Measurements from ENCODE around the gene SIGLEC1.

SIGLEC1 gene

GRCh38 chr20:3680701-3681351 is 31.6 kb downstream of the SIGLEC1 start:
- TF ChIP-seq CTCF (IDR thresholded peaks at IDR 0.05; ENCODE audit: control extremely low read depth, extremely low read depth, low read depth, missing control alignments): no peak
- CTCF ChIA-PET: interaction anchor here (1.0 to 6.0 kb wide), 2 partner anchors 13 to 28 kb away, joined by 3 to 69 read pairs; no protein-coding TSS in a partner anchor
- no peak for DNase-seq (ENCODE audit: extremely low spot score)
- POLR2A ChIA-PET: no interaction called here

GRCh38 chr20:3679749-3680700 is 32.4 kb downstream of the SIGLEC1 start:
- POLR2A ChIA-PET: no interaction called here
- DNase-seq (ENCODE audit: extremely low spot score): no peak
- TF ChIP-seq CTCF (IDR thresholded peaks at IDR 0.05; ENCODE audit: control extremely low read depth, extremely low read depth, low read depth, missing control alignments): no peak
- CTCF ChIA-PET: interaction anchor here (6.0 kb wide), 1 partner anchor 29 kb away, joined by 69 read pairs; no protein-coding TSS in a partner anchor

- no peak for DNase-seq (ENCODE audit: extremely low spot score)
- ChIA-PET POLR2A (no interaction called here), CTCF (interaction anchor here (3.3 to 6.0 kb wide), 2 partner anchors 30 to 34 kb away, joined by 15 to 69 read pairs; partner anchors contain the start of gene SIGLEC1)
- no peak for TF ChIP-seq CTCF (IDR thresholded peaks at IDR 0.05; ENCODE audit: control extremely low read depth, extremely low read depth, low read depth, missing control alignments)
Observed at GRCh38 chr20:3678856-3679720, 33.3 kb downstream of the SIGLEC1 start.

- TF ChIP-seq CTCF (IDR thresholded peaks at IDR 0.05; ENCODE audit: control extremely low read depth, extremely low read depth, low read depth, missing control alignments): no peak
Observed at GRCh38 chr20:3678198-3678597, 34.2 kb downstream of the SIGLEC1 start.

GRCh38 chr20:3677733-3678132 is 34.7 kb downstream of the SIGLEC1 start:
- no peak for DNase-seq (ENCODE audit: extremely low spot score)
- CTCF ChIA-PET: interaction anchor here (0.7 to 6.0 kb wide), 18 partner anchors 9 to 408 kb away, joined by 3 to 69 read pairs (median 10); partner anchors contain the start of genes ADISSP and SIGLEC1
- no peak for TF ChIP-seq CTCF (IDR thresholded peaks at IDR 0.05; ENCODE audit: control extremely low read depth, extremely low read depth, low read depth, missing control alignments)
- POLR2A ChIA-PET: no interaction called here

More at GRCh38 chr20:3678198-3678597, 34.2 kb downstream of the SIGLEC1 start:
- POLR2A ChIA-PET: no interaction called here
- DNase-seq (ENCODE audit: extremely low spot score): no peak
- CTCF ChIA-PET: interaction anchor here (1.5 to 6.0 kb wide), 10 partner anchors 10 to 407 kb away, joined by 3 to 69 read pairs (median 11); partner anchors contain the start of gene SIGLEC1
